Activated T-cell treated with anti-CD3 and anti-CD28 coated beads for 48 hours (primary cell): ENCODE measurements around the gene SPEG.
"Not testable (repeated sequence)": the region's sequence is repeated elsewhere in the genome, so short reads cannot be mapped to it uniquely, and the experiment has no call there.

Experiments
- DNase-seq: peaks from one replicate; pipeline ENCODE4 v3.0.0-alpha.2; 2020; ENCODE audit warnings: low read depth

The SPEG gene

DNA sequence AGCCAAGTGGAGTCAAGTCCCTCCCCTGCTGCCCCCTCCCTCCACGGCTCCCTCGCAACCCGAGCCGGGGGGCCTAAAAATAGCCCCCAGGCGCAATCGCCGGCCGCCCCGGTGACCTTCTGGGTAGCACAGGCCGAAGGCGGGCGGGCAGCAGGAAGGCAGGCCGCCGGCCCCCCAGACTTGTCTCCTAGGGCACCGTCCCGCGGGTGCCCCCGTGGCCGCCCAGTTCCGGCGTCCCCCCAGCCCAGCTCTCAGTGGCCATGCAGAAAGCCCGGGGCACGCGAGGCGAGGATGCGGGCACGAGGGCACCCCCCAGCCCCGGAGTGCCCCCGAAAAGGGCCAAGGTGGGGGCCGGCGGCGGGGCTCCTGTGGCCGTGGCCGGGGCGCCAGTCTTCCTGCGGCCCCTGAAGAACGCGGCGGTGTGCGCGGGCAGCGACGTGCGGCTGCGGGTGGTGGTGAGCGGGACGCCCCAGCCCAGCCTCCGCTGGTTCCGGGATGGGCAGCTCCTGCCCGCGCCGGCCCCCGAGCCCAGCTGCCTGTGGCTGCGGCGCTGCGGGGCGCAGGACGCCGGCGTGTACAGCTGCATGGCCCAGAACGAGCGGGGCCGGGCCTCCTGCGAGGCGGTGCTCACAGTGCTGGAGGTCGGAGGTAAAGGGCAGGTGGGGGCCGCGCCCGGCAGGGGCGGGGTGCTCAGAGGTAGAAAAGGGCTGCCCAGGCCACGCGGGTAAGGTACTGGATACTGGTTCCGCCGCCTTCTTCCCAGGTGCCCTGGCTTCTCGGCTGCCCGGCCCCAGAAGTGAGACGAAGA, at the start of gene SPEG:
Gene SPEG (plus strand): TSS at position 126 of the 808 bp plus-strand sequence. CDS start 135 bp downstream, at position 261.
- DNase-seq: no peak

DNA sequence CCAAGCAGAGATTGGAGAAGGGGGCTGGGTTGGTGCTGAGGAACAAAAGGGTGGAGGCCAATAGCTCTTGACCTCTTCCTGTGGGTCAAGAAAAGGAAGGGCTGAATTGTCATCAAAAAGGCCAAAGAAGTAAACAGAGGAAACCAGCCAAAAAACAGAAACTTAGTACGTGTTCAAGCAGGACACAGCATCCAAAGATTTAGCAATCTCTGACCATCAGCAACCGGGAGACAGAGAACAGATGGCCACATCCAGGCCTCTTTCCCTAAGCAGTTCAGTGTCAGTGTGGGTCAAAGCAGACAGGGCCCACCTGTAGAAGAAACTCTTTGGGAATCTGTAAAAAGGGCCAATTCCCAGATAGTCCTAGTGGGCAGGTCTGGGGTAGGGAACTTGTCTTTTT, 49.8 kb upstream of the SPEG start:
- no peak for DNase-seq

DNA sequence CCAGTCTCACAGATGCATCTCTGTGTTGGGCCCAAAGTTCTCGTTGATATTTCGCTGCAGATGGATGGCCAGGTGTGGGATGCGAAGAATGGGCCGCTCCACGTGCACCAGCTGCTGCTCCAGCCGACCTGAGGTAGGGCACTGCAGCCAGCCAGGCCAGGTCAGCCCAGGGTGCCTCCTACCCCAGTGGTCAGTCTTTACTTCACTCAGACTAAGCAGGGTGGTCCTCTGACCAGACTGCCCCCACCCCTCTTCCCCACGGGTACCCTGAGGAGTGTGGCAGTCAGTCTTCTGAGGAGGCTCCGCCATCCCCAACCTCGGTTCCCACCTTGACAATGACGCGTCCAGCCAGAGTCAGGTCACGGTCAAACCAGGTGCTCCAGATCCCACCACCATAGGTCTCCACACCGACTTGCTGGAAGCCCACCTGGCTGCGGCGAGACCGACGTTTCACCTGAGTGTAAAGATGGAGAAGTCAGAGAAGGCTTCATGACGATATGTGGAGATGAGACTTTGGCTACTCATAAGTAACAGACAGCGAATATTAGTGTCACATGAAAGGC, 48.6 kb upstream of the SPEG start:
- no peak for DNase-seq

- no peak for DNase-seq
Observed at GRCh38 chr2:219386532-219387280, 47.9 kb upstream of the SPEG start.

GRCh38 chr2:219387306-219388120, 47.1 kb upstream of the SPEG start, which contains the start of gene DNPEP:
Gene DNPEP (minus strand): TSS chr2:219387912. CDS start chr2:219387794, 118 bp downstream.
- peak; percentile 93 for DNase-seq

DNA sequence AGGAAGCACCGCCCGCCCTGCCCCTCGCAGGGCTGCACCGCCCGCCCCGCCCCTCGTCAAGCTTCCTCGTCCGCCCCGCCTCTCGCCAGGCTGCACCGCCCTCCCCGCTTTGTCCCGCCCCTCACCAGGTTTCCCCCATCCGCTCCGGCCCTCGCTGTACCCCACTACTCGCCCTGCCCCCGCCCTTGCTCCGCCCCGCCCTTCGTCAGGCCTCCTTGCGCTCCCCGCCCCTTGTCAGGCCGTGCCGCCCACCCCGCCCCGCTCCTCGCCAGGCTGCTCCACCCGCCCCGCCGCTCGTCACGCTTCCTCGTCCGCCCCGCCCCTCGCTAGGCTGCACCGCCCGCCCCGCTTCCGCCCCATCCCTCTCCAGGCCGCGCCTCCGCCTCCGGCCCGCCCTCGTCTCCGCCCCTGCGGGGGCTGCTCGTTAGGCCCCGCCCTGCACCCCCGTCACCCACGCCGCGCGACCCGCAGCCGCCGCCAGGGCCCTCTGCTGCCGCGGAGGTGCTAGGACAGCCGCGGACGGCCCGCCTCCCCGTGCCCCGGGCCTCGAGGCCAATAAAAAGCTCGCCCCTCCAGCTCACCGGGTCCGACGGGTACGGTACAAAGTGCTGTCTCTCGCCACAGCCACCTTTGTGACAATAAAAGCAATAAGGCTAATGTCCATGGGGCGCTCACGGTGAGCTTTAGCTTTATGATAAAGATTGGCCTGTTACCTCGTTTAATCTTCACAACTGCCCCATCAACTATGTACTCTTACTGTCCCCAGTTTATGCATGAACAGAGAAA, 46.3 kb upstream of the SPEG start:
- DNase-seq: peak; percentile 99

DNA sequence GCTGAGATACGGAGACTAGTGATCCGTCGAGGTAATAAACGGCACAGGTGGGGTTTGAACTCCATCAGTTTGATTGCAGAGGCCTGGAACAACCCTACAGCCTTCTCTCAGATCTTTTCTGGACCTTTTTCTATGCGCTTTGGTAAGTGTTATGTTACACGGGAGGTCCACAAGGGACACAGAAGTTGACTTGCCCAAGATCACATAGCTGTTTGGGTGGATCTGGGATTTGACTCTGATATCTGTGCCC, 45.8 kb upstream of the SPEG start:
- DNase-seq: no peak

DNA sequence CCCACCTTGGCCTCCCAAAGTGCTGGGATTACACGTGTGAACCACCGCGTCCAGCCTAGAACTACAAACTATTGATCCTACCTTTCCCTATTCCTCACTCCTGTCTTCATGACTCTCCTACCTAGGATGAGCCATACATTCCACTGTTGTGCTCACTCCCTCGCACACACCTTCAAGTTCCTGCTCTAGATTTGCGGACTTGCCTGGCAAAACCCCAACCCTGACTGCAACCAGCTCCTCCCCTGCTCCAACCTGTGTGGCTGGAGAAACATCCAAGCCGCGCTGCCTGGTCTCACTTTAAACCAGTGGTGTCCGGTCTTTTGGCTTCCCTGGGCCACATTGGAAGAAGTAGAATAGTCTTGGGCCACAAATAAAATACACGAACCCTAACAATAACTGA, 41.9 kb upstream of the SPEG start:
- DNase-seq: no peak

GRCh38 chr2:219395056-219395455, 39.6 kb upstream of the SPEG start:
- DNase-seq: not testable (repeated sequence)

DNA sequence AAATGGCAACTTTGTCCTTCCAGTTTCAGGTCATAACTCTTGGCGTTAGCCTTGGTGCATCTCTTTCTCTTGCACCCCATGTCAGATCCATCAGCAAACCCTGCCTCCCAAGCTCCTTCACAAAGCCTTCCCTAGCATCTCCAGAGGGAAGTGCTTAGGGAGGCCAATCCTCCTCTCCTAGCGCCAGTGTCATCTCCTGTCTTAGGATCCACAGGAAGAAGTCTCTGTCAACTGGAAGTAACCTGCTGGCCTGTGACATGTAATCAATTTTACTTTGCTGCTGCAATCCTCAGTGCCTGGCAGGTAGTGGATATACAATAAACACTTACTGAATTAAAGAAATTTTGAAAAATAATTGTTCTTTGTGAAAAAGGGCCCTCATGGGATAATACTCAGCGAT, 39.0 kb upstream of the SPEG start:
- DNase-seq: no peak

DNA sequence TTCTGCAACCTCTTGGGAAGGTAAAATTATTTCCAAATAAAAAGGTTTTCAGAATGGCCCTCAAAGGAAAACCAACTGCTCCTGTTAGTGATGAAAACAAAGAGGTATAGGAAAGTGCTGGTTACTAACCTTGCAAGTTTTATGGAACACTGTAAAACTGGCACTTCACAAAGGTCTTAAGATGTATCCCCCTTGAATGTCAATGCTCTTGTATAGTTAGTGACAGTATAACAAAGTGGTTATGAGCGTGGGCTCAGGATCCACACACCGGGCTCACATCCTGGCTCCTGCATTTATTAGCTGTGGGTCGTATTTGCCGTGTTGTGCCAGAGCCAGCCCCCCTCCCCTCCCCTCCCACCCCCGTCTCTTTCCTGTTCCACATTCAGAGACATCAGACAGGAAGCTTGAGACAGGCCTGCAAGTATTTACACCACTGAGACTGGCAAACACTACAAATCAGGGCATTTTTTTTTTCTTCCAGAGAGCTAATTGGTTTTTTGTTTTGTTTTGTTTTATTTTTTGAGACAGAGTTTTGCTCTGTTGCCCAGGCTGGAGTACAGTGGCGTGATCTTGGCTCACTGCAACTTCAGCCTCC, 37.7 kb upstream of the SPEG start:
- no peak for DNase-seq

GRCh38 chr2:219398721-219399363, 35.8 kb upstream of the SPEG start:
- DNase-seq: no peak

GRCh38 chr2:219399716-219400478, 34.7 kb upstream of the SPEG start:
- DNase-seq: no peak

GRCh38 chr2:219400562-219400961, 34.1 kb upstream of the SPEG start:
- DNase-seq: no peak

- DNase-seq: no peak
Observed at GRCh38 chr2:219401606-219402005, 33.0 kb upstream of the SPEG start.

DNA sequence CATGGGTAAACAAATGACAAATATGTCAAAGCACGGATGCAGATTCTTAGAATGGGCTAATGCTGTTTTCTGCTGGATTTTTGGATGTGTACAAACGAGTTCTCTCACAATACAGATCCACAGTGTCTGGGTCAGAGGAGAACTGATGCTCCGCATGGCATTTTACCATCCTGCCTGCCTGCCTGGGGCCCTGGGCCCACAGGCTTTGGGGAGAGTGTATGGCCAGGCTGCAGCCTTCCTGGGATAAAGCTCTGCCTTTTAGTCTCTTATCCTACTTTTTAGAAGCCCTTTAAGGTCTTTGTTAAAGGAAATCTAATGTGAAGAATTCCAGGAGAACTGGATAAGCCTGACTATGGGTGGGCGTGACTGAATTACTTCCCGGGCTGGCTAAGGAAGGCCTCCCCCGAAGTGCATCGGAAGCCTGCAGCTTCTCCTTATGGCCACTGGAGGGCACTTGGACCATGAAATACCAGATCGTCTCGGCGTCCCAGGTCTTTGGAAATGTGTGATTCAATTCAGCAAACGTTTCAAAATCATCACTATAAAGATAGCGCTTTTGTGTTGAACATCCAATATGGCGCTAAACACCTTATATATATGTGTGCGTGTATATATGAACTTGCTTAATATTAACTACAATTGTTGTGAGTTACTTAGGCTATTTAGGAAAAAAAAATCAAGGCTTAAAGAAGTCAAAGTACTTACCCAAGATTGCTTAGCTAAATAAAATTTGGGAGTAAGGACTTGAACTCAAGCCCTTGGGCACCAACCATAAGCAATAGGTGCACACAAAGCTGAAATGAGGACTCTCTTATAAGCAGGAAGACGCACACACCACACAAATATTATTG, 31.8 kb upstream of the SPEG start:
- peak; percentile 35 for DNase-seq

GRCh38 chr2:219403861-219404260, 30.8 kb upstream of the SPEG start:
- DNase-seq: no peak

- no peak for DNase-seq
Observed at GRCh38 chr2:219404291-219404910, 30.2 kb upstream of the SPEG start.
